UCSD-AML1 (cell line): Measurements from ENCODE around the gene SPPL3.
"Not testable (repeated sequence)": the region's sequence is repeated elsewhere in the genome, so short reads cannot be mapped to it uniquely, and the experiment has no call there.

Experiments
- DNase-seq: peaks from one replicate; lab custom pipeline; 2025; ENCODE audit not compliant: unreplicated experiment; lab: John Stamatoyannopoulos, UW

SPPL3 gene

DNA sequence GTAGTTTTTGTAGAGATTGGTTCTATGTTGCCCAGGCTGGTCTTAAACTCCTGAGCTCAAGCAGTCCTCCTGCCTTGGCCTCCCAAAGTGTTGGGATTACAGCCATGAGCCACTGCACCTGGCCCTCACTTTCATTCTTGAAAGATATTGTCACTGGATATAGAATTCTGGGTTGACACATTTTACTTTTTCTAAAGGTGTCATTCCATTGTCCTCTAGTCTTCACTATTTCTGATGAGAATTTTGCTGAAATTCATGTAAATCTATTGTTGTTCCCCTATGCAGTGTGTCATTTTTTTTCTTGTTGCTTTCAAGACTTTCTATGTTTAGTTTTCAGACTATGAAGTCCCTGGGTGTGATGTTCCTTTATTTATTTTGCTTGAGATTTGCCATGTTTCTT lies 149.4 kb downstream of the SPPL3 start:
- DNase-seq, result no peak

DNA sequence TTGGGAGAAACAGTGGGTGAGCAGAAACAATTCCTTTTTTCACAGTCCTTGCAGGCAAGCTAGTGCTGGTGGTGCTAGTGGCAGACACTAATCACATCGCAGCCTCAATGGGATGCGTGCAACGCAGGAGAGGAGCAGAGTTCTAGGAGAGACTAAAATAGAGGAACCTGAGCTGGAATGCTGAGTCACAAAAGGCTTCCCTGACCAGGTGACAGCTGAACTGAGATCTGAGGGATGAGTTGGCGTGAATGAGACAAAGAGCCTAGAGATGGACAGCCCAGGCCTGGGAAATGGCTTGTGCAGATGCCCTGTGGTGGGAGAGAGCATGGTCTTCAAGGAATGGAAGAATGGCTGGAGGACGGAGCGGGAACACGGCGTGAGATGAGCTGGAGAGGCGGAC lies 152.8 kb downstream of the SPPL3 start:
- no peak for DNase-seq

DNA sequence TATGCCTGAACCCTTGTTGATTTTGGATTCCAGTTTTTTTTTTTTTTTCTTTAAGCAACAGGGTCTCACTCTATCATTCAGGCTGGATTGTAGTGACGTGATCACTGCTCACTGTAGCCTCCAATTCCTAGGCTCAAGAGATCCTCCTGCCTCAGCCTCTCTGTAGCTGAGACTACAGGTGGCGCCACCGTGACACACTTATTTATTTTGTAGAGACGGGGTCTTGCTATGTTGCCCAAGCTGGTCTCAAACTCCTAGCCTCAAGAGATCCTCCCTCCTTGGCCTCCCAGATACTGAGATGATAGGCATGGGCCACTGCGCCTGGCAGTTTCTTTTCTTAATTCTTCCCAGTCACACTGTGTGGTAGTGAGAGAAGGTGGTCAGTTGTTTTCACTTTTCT lies 153.4 kb downstream of the SPPL3 start:
- no peak for DNase-seq

DNA sequence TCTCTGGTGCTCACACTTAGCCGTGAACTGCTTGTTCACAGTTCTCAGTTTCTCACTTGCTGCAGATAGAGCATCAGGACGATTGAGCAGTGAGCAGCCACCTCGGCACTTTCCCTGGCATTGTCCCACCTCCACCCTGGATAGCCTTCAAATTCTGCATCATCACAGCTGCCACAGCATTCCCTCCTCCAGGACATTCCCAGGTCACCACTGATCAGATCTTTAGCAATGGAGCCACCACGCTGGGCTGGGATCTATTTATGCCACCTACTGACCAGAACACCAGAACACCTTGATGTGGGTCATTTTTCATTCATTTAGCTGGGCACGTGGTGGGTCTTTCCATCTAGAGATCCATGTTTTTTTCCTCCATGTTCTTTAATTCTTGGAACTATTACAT lies 154.9 kb downstream of the SPPL3 start:
- DNase-seq, result no peak

DNA sequence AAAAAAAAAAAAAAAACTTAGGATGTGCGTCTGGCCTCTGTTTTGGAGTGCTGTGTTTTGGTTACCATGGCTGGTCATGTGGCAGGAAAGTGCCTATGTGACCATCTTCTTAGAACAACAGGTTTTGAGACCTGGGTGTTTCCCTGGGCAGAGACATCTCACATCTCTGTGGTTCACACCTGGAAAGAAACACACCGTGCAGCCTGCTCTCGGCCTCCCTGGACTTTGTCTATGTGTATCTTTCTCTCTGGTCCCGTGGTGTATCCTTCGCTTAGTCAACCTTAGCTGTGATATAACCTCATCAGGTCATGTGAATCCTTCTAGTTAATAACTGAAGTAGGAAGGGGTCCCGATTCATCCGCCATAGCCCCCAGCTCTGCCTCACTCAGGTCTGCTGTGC lies 155.9 kb downstream of the SPPL3 start:
- DNase-seq, result no peak

DNA sequence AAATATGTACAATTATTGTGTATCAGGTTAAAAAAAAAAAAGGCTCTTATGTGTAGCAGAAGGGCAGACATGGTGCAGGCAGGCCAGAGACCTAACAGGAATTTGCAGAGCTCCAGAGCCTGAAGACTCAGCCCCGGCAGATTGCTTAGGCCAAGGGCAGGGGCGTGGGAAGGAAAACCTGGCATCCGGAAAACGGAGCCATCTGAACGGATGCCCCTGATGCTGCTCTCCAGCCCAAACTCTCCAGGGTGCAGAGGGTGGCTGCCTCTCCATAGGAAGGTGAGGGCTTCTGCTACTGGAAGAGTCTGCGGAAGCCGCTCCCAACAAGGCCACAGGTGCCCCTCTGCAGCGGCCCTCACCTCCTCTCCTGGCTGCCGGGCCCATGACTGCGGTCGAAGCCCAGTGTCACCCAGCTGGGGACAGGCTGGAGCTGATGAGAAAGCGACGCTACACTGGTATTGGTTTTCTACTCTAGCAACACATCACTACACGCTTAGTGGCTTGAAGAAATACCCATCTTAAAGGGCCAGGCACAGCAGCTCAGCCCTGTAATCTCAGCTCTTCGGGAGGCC lies 159.2 kb downstream of the SPPL3 start:
- no peak for DNase-seq

DNA sequence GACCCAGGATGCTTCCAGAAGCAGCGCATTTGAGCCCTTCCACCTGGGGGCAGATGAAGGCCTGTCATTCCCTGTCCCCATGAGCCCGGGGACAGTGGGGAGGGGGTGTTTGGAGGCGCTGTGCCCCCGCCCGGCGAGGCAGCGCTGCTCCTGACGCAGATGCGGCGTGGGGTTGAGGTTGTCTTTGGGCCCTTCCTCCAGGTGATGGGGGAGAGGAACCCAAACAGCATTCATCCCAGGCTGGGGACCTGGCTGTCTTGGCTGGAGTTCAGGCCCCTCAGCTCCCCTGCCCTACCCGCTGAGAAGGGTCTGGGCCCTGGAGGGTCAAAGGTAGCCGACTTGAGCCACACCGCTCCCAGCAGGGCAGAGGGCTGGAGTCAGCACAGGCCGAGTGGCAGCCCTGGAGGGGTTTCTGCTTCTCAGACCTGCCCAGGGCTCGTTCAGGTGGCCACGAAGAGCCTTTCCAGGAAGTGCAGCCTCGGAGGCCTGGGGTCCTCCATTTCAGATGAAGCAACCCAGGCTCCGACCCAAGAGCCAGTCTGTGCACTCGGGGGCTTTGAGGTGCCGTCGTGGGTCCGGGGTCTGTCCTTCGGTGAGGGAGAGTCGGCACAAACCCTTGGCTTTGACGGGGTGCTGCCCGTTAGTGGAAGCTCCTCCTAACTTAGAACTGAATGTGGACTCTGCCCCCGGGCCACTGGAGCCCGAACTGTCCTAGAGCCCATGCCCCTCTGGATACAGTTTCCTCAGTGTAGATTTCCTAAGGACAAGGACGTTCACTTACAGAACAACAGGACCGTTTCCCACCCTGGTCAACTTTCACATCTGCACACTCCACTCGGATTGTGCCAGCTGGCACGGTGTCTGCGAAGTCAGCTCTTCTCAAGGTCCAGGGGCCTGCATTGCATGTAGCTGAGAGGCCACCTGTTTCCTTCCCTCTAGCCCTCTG lies 162.4 kb downstream of the SPPL3 start:
- DNase-seq, result no peak

DNA sequence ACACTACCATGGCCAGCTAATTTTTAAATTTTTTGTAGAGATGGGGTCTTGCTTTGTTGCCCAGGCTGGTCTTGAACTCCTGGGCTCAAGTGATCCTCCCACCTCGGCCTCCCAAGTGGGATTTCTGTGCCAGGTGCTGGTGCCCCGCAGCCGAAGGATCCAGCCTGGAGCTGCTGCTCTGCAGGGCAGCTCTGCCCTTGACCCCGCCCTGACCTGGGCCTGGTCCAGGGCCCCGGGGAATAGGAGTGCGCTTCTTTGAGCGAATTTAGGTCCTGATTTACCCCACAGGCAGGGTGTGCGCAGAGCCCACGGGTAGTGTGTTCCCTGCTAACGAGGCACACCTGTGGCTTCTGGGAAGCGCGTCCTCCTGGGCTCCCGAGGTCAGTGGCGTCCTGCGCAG lies 163.3 kb downstream of the SPPL3 start:
- no peak for DNase-seq

DNA sequence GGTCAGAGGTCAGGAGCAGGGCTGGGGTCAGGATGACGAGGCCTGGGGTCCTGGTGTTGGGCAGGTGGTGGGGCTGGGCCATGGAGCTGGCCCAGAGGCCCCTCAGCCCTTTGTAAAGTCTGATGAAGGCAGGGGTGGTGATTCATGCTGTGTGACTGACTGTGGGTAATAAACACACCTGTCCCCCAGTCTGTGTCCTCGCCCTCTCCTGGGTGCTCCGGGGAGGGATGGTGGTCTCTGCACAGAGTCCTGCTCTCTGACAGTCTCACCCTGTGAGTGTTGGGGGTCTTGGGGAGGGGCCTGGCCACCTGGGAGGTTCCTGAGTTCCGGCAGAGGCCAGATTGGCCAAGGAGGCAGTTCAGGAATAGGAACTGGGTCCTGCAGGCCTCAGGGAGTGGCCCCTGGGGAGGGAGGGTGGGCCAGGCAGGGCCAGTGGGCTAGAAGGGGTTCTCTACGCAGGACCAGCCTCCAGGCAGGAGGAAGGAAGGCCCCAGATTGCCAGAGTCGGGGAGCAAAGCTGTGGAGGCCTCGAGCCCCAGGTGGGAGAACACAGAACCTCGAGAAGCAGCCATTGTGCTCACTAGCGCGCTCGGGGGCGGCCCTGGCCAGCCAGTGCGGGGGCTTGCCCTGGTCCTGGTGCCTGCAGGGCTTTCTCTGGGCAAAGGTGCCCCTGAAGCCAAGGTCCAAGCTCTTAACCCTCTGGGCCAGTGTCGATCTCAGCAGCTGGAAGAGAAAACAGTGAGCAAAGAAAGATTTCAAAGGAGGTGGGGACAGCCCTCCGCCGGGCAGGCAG lies 164.1 kb downstream of the SPPL3 start:
- DNase-seq, result no peak

DNA sequence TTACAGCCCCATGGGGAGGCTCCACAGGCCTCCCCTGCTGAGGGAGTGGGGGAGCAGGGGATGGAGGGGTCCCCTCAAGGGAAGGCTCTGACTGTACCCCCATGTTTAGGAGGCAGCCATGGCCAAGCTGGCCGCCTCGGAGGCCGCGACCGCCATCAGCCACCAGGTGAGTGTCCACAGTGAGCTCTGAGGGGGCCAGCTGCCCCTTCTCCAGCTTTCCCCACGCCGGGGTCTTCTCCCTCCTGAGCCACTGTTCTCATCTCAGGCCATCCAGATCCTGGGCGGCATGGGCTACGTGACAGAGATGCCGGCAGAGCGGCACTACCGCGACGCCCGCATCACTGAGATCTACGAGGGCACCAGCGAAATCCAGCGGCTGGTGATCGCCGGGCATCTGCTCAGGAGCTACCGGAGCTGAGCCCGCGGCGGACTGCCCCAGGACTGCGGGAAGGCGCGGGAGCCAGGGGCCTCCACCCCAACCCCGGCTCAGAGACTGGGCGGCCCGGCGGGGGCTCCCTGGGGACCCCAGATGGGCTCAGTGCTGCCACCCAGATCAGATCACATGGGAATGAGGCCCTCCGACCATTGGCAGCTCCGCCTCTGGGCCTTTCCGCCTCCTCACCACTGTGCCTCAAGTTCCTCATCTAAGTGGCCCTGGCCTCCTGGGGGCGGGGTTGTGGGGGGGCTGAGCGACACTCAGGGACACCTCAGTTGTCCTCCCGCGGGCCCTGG lies 165.0 kb downstream of the SPPL3 start:
- no peak for DNase-seq

DNA sequence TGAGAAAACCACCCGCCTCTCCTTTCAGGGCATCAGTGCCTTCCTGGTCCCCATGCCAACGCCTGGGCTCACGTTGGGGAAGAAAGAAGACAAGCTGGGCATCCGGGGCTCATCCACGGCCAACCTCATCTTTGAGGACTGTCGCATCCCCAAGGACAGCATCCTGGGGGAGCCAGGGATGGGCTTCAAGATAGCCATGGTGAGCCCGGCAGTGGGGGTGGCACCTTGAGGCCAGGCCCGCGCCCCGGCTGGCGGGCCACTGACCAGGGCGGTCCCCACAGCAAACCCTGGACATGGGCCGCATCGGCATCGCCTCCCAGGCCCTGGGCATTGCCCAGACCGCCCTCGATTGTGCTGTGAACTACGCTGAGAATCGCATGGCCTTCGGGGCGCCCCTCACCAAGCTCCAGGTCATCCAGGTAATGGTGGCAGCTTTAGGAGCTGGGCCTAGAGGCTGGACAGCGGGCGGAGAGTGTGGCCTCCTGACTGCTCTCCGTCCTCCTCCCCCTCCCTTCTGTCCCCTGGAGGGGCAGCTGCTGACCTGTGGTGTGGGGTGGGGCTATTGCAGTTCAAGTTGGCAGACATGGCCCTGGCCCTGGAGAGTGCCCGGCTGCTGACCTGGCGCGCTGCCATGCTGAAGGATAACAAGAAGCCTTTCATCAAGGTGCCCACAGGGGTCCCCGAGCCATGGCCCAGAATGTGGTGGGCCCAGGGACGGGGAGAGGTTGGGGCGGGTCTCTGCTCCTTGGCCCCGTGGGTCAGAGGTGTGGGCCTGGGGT lies 165.7 kb downstream of the SPPL3 start:
- no peak for DNase-seq

DNA sequence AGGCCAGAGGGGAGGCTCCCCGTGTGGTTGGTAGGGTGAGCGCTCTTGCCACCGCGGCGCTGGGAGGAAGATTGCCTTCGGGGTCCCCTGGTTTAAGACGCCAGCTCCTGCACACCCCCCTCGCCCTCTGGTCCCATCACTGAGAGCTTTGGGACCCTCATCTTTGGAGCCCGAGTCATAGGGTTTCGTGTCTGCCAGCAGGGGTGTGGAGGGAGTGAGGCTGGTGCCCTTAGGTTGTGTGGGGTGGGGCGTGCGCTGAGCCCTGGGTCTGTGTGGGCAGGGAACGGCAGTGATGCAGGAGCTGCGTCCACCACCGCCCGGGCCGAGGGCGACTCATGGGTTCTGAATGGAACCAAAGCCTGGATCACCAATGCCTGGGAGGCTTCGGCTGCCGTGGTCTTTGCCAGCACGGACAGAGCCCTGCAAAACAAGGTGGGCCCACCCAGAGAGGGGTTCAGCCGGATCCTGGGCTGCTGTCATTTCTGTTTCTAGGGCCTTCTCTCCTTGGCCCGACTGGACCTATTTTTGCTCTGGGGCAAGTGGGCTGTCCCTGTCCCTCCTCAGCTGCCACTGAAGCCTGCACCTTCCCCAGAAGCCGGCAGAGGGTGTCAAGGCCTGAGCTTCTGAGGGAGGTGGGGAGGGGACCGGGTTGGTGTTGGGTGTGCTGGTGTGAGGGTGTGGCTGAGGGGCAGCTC lies 166.5 kb downstream of the SPPL3 start:
- DNase-seq, result no peak

DNA sequence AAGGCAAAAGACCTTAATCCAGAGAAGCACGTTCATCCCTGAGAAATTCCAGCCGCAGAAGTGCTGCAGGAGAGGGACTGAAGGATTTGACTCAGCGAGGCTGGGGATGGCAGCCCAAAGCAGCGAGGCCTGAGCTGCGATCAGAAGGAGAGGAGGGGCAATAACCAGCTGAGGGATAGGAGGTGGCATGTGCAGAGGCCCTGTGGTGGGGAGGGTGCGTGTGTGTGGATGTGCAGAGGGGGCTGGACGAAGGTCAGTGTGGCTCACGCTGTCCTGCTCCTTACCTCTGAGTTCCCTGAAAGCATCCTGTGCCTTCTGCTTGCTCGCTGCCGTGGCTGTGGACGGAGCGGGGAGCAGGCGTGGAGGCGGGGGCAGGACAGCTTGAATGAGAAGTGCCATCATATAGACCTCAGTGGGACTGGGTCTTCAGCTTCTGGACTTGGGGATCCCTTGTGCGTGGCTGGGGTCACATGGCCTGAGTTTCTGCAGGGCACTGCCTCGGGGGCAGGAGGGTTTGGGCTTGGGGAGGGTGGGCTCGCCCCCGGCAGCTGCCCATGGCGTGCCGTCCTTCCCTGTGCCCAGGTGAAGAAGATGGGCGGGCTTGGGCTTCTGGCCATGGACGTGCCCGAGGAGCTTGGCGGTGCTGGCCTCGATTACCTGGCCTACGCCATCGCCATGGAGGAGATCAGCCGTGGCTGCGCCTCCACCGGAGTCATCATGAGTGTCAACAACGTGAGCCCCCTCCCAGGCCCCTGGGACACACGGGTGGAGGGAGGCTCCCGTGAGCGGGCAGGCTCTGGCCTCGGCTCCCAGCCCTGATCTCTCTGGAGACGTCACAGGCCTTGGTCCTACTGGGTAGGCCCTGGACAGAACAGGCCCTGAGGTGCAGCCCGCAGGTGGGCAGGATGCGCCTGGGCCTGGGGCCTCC lies 167.5 kb downstream of the SPPL3 start:
- DNase-seq, result no peak

DNA sequence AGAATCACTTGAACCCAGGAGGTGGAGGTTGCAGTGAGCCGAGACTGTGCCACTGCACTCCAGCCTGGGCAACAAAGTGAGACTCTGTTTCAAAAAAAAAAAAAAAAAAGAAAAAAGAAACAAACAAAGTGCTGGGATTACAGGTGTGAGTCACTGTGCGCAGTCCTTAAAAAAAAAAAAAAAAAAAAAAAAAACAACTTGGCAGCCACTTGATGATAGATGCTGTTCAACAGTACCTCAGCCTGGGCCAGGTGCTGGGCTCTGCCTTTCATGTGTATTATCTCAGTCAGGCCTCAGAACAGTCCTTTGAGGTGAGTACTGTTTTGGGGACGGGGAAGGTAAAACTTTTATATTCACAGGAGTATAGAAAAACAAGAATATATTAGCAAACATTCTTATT lies 169.0 kb downstream of the SPPL3 start:
- no peak for DNase-seq

DNA sequence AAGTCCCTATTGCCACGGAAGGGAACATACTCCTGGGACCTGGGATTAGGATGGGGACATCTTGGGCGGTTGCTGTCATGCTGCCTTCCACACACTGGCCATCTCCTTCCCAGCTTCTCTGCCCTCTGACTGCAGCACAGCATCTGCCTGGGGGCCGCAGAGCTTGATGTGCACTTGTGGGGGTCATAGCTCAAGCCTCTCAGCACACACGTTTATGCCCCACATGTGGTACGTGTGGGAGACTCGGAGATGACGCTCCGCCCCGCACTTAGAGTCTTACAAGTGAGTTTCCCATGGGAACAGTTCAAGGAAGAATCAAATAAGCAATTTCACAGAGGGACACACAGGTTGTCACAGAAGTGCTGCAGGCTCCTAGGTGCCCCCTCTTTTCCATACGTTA lies 169.9 kb downstream of the SPPL3 start:
- no peak for DNase-seq

DNA sequence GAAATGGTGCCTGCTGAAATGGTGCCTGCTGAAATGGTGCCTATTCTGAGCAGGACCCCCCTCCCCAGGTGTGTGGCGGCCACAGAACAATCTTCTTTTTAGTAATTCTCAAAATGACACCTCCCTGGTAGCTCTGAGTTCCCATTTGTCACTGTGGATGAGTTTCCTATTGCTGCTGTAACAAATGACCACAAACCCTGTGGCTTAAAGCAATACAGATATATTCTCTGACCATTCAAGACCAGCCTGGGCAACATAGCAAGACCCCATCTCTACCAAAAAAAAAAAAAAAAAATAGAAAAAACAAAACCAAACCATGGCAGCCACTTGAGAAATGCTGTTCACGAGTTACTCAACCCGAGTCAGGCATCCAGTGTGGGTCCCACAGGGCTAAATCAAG lies 170.6 kb downstream of the SPPL3 start:
- DNase-seq, result no peak

DNA sequence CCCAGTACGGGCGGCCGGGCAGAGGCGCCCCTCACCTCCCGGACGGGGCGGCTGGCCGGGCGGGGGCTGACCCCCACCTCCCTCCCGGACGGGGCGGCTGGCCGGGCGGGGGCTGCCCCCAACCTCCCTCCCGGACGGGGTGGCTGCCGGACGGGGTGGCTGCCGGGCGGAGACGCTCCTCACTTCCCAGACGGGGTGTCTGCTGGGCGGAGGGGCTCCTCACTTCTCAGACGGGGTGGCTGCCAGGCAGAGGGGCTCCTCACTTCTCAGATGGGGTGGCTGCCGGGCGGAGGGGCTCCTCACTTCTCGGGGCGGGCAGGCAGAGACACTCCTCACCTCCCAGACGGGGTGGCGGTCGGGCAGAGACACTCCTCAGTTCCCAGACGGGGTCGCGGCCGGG lies 172.0 kb downstream of the SPPL3 start:
- DNase-seq, result not testable (repeated sequence)

DNA sequence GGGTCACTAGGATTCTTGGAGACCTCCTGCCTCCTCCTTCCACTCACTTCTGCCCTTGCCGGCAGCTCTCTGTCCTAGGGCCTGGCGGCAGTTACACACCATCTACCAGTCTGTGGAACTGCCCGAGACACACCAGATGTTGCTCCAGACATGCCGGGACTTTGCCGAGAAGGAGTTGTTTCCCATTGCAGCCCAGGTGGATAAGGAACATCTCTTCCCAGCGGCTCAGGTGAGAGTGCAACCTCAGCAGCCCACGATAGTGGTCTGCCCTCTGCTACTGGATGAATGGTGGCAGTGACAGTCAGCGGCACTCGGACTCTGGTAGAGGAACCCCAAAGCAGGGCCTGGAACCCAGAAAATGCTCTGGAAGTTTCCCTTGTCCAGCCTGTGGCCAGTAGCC lies 177.2 kb downstream of the SPPL3 start:
- DNase-seq, result no peak

DNA sequence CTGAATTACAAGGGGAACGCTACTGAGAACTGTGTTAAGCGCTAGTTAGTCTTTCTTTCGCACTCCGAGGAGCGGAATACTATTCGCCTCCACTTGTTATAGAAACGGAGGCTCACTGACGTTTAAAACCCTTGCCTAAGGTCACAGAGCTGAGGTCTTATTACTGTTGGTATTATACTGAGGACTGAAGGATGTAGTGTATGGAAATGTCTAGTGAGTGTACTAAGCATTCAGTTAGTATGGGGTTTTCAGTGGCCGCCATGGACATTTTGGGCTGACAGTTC lies 177.7 kb downstream of the SPPL3 start:
- DNase-seq, result no peak
